Epithelial cell of esophagus (primary cell): ENCODE data around the gene POLR1A.

Experiments
- DNase-seq: peaks from one replicate; pipeline ENCODE4 v3.0.0; 2010; ENCODE audit warnings: low read depth
- H3K4me3 ChIP-seq: 2 replicates; pipeline ENCODE4 v1.5.1; 2011; ENCODE audit warnings: mild to moderate bottlenecking, low read length, control low read depth
- CTCF ChIP-seq: IDR thresholded peaks from 2 replicates; pipeline ENCODE4 v1.5.1; 2011; ENCODE audit warnings: low read depth, mild to moderate bottlenecking, low read length, control low read depth, inconsistent platforms; ENCODE audit not compliant: insufficient read depth; ENCODE audit errors: missing control alignments

The POLR1A gene

GRCh38 chr2:86064006-86064405 lies 41.7 kb downstream of the POLR1A start:
- TF ChIP-seq CTCF = no peak
- H3K4me3 ChIP-seq = no peak overlapping the region
- no peak for DNase-seq

DNA sequence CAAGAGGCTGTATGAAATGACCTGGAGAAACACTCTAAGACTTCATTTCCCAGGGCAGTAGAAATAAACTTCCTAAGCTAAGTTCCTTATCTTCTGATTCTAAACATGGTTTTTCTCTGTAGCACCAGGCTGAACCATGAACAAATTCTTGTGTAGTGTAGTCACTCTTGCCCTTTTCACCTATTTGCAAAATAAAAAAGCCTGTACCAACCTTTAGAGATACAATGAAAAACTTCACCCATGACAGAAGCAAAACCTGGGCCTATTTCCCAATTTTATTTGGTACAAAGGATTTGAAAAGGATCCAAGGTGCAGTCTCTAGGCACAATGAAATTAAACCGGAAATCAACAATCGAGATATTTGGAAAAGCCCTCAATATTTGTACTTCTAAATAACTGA lies 43.6 kb downstream of the POLR1A start:
- H3K4me3 ChIP-seq = no peak overlapping the region
- peak; percentile 22 for DNase-seq
- TF ChIP-seq CTCF = no peak

DNA sequence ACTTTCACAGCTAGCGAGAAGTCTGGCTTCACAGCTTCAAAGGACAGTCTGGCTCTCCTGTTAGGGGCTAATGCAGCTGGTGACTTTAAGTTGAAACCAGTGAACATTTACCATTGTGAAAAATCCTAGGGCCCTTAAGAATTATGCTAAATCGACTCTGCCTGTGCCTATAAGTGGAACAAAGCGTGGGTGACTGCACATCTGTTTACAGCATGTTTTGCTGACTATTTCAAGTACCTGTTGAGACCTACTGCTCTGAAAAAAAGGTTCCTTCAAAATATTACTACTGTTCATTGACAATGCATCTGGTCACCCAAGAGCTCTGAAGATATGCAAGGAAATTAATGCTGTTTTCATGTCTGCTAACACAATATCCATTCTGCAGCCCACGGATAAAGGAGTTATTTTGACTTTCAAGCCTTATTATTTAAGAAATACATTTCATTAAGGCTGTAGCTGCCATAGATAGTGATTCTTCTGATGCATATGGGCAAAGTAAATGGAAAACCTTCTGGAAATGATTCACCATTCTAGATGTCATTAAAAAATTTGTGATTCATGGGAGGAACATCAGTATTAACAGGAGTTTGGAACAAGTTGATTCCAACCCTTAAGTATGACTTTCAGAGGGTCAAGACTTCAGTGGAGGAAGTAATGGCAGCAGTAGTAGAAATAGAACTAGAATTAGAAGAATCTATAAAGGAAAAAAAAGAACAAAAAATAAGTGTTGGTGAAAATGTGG lies 48.9 kb downstream of the POLR1A start:
- DNase-seq = no peak
- TF ChIP-seq CTCF = no peak

GRCh38 chr2:86055314-86055713 lies 50.4 kb downstream of the POLR1A start:
- H3K4me3 ChIP-seq = no peak overlapping the region
- no peak for TF ChIP-seq CTCF
- DNase-seq = no peak

More for the DNA sequence above, 48.9 kb downstream of the POLR1A start:
- H3K4me3 ChIP-seq = no peak overlapping the region

DNA sequence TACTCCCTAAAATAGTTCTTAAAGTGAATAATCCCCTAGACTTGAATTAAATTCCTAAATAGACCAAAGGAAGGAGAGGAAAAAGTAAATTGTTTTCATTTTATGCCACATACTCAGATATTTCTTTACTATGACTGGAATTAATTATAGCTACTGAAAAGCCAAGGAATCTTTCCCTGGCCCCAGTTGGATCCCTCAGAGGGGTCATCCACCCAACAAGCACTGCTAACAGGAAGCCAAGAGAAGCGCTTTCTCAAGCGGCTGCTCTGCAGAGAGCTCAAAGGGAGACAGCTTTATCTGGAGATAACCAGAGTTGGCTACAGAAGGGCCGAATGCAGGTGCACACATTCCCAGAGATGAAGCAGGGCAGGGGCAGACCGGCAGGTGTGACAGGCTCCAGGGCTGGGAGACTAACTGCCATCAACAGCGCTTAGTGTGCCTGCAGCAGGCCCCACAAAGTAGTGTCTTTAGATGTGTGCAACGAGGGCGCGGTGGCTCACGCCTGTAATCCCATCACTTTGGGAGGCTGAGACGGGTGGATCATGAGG lies 51.1 kb downstream of the POLR1A start:
- TF ChIP-seq CTCF = no peak
- DNase-seq = no peak
- H3K4me3 ChIP-seq = no peak overlapping the region

- H3K4me3 ChIP-seq = no peak overlapping the region
- TF ChIP-seq CTCF = no peak
- DNase-seq = no peak
These were observed 52.5 kb downstream of the POLR1A start for GRCh38 chr2:86053166-86053565.

- H3K4me3 ChIP-seq = no peak overlapping the region
- no peak for TF ChIP-seq CTCF
- DNase-seq = no peak
These were observed 53.0 kb downstream of the POLR1A start for GRCh38 chr2:86052676-86053075.
